ENCODE data around the gene GBA2.

Gene GBA2

DNA sequence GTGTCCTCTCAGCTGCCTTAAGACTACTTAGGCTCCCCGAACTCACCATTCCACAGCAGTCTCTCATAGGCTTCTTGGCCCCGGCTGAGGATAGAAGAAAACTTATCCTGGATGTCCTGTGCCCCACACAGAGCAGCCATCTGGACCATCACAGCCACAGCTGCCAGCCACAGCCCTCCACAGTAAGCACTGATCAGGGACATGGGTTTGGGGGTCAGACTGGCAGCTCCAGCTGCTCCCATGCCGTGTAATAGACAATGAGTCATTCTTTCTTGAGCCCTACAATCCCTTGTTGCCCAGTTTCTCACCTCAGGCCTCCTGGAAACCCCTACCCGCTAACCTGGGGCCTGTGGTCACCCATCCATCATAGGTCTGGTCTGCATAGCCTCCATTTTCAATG, 10.8 kb downstream of the GBA2 start:
- no peak for TF ChIP-seq POLR2A (IDR thresholded peaks at IDR 0.05; ENCODE audit: low read length)
- no peak for TF ChIP-seq GATA1 (IDR thresholded peaks at IDR 0.05; ENCODE audit: low read depth, low read length)
- no peak for DNase-seq

DNA sequence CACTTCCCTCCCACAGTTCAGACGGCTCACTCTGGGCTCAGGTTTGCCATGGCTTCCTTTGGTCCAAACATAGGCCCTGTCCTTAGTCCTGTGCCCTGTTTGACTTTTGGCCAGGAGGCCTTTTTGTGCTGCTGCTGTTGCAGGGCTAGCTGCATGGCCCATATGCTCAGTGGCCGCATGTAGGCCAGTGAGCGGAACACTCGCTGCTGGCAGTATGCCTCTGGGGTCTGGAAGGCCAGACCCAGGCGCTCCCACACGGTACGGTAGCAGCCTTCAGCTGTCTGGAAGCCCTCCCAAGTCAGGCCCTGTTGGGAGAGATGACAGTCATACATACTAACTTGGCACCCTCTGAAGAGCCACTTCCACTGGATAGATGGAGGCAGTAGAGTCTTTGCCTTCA, 11.9 kb downstream of the GBA2 start:
- no peak for TF ChIP-seq GATA1 (IDR thresholded peaks at IDR 0.05; ENCODE audit: low read depth, low read length)
- TF ChIP-seq POLR2A (IDR thresholded peaks at IDR 0.05; ENCODE audit: low read length) = no peak
- DNase-seq = no peak

DNA sequence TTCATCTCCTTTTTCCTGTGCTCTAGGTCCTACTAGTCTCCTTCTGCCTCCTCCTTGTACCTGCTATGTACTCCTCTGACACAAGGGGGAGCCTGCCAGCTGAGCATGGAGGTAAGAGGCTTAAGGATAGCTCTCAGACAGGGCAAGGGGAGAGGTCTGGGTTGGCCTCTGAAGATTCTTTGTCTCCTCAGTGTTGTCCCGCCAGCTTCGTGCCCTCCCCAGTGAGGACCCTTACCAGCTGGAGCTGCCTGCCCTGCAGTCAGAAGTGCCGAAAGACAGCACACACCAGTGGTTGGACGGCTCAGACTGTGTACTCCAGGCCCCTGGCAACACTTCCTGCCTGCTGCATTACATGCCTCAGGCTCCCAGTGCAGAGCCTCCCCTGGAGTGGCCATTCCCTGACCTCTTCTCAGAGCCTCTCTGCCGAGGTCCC, 12.8 kb downstream of the GBA2 start:
- no peak for TF ChIP-seq GATA1 (IDR thresholded peaks at IDR 0.05; ENCODE audit: low read depth, low read length)
- no peak for TF ChIP-seq POLR2A (IDR thresholded peaks at IDR 0.05; ENCODE audit: low read length)
- peak; percentile 79 to 85 for DNase-seq

DNA sequence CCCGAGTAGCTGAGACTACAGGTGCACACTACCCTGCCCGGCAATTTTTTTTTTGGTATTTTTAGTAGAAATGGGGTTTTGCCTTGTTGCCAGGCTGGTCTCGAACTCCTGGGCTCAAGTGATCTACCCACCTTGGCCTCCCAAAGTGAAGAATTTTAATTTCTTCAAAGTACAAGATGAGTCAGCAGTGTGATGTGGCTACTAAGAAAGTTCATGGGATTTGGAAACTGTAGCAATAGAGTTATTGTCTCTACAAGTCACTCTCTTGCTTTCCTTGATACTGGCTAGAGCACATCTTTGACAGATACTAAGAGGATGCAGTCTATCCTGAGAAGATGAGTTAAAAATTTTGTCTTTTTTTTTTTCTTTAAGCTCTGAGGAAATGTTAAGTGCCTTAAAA, 14.9 kb downstream of the GBA2 start:
- TF ChIP-seq GATA1 (IDR thresholded peaks at IDR 0.05; ENCODE audit: low read depth, low read length) (no peak), POLR2A (IDR thresholded peaks at IDR 0.05; ENCODE audit: low read length) (no peak)
- DNase-seq = no peak

DNA sequence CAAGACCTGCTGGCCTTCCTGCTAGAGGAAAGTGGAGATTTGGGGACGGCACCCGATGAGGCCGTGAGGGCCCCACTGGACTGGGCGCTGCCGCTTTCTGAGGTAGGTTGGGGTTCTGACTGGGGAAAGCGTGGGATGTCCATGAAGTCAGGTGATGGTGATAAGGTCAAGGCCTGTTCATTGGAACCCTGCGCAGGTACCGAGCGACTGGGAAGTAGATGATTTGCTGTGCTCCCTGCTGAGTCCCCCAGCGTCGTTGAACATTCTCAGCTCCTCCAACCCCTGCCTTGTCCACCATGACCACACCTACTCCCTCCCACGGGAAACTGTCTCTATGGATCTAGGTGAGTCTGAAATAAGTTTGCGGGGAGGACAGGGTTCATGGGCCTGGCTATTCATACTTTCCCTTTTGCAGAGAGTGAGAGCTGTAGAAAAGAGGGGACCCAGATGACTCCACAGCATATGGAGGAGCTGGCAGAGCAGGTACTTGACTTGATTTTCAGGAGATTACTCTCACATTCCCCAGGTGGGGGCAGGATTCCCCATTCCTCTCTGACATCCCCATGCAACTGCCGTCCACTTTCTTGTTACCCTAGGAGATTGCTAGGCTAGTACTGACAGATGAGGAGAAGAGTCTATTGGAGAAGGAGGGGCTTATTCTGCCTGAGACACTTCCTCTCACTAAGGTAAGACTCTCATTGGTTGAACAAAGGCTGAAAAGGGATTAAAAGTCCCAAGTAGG, 16.1 kb downstream of the GBA2 start:
- TF ChIP-seq POLR2A (IDR thresholded peaks at IDR 0.05; ENCODE audit: low read length) = no peak
- DNase-seq = peak; percentile 55 to 61

DNA sequence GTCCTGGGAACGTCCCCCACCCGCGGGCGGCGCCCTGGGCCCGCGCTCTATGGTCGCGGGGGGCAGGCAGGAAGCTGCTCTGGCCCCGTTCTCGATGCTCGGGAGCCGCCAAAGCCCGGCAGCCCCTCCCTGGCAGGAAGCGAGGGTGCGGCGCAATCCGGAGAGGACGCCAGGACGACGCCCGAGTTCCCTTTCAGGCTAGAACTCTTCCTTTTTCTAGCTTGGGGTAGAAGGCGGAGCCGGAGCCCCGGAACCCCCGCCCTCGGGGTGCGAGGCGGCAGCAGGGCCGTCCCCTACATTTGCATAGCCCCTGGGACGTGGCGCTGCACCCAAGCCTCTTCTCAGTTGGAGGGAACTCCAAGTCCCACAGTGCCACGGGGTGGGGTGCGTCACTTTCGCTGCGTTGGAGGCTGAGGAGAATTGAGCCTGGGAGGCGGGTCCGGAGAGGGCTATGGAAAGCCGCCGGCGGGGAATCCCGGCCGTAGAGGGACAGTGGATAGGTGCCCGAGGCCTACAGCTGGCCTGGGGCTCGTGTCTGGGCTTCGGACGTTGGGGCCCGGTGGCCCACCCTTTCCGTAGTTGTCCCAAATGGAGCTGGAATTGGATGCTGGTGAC, 16.7 kb downstream of the GBA2 start, which contains the start of the genes CREB3 and TLN1:
CREB3 (plus strand) TSS at position 482 of the 615 bp plus-strand sequence; CDS start at position 589, 107 bp downstream.
TLN1 (minus strand) TSS at position 11 of the 615 bp plus-strand sequence. CDS start 6,501 bp downstream, outside the sequence.
- peak; percentile 96 to 97 for DNase-seq
- no peak for TF ChIP-seq GATA1 (IDR thresholded peaks at IDR 0.05; ENCODE audit: low read depth, low read length)
- TF ChIP-seq POLR2A (IDR thresholded peaks at IDR 0.05; ENCODE audit: low read length) = peak; percentile 76

DNA sequence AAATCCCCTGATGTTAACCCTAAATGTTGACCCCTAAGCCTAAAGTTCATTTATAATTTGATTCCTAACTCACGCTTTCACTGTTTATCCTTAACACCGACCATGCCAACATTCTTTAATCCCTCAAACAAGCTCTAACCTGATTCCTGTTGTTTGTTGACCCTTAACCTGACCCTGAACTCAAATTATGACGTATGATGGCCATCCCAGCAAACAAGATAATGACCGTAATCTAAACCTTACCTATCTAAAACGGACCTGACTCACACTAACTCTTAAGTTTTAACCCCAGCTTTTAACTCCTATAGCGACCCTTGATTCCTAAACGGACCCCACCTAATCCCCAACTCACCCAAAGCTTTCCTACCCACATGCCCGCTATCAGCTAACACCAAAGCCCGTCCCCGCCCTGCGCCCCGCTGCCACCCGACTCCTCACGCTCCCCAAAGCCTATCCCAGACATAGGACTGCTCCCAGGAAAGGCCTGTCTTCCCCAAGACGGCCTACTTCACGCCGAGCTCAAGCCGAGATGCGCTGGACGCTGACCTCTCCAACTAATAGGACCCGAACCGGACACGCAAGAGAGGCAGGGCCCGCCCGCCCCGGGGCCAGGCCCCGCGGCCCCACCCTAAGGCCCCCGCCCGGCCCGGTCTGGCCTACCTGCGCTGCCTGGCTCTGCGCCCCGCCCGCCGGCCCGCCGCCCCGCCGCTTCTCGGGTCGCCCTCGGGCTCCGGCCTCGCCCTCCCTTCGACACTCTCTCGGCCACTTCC, 17.4 kb downstream of the GBA2 start:
- no peak for DNase-seq
- TF ChIP-seq POLR2A (IDR thresholded peaks at IDR 0.05; ENCODE audit: low read length) = no peak
- TF ChIP-seq GATA1 (IDR thresholded peaks at IDR 0.05; ENCODE audit: low read depth, low read length) = no peak

DNA sequence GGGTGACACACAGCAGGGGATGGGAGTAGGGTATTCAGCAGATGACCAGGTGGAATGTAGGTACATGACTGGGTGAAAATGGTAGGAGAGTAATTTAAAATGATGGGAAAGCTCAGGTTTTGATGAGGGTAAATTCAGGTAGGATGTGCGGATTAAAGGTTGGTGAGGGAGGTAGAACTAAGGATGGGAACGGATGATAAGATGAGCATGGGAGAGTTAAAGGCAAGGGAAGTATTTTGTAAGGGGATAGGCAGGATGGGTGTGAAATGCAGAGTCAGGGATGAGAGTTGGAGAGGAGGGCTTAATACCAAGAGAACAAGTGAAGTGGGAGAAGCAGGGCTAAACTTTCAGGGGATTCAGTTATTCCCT, 18.6 kb downstream of the GBA2 start:
- TF ChIP-seq POLR2A (IDR thresholded peaks at IDR 0.05; ENCODE audit: low read length) (no peak), GATA1 (IDR thresholded peaks at IDR 0.05; ENCODE audit: low read depth, low read length) (no peak)
- peak in 1 of 2 experiments; percentile 43 for DNase-seq

DNA sequence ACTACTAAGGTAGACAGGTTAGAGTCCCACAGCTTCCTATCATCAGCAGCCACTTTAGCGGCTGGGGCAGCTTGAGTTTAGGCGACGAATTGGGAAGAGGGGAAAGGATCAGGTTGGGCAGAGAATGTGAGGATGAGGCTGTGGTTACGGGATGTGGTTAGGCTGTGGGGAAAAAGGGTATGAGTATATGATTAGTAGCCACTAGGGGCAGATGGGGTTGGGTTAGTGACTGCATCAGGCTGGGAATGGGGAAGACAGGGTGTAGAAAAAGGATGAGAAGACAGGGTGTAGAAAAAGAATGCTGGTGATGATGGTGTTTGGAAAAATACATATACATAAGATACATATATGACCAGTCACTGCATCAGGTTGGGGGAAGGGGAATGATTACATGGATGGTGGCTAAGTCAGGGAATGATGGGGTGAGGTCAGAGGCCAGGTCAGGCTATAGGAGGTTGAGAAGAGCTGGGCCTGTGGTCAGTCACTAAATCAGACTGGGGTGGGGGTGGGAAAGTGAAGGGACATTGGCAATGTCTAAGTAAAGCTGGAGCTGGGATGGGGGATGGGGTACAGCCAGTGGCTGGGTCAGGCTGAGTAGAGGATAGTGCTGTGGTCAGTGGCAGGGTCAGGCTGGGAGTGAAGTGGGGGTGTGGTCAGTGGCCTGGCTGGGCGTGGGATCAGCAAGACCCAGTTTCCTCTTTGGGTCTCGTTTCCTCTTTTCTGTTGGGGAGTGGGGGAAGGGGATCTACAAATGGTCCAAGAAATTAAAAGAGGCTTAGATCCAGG, 19.1 kb downstream of the GBA2 start:
- TF ChIP-seq GATA1 (IDR thresholded peaks at IDR 0.05; ENCODE audit: low read depth, low read length) = no peak
- TF ChIP-seq POLR2A (IDR thresholded peaks at IDR 0.05; ENCODE audit: low read length) = no peak
- peak; percentile 70 to 77 for DNase-seq

DNA sequence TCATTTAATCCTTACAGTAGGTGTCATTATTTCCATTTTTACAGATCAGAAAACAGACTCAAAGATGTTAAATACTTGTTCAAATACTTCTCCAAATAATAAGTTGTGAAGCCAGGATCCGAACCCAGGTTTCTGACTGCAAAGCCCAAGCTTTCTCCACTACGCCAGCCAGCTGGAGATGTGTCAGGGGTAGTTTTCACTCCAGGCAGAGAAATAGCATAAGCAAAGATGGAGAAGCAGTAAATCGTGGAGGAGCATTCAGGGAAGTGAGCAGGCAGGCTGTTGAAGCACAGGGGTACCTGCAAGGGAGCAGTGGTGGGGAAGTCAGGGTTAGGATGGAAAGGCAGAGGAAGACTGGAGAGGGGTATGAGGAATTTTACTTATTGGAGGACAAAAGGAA, 19.9 kb downstream of the GBA2 start:
- TF ChIP-seq GATA1 (IDR thresholded peaks at IDR 0.05; ENCODE audit: low read depth, low read length) (no peak), POLR2A (IDR thresholded peaks at IDR 0.05; ENCODE audit: low read length) (no peak)
- DNase-seq = peak; percentile 27 to 47

DNA sequence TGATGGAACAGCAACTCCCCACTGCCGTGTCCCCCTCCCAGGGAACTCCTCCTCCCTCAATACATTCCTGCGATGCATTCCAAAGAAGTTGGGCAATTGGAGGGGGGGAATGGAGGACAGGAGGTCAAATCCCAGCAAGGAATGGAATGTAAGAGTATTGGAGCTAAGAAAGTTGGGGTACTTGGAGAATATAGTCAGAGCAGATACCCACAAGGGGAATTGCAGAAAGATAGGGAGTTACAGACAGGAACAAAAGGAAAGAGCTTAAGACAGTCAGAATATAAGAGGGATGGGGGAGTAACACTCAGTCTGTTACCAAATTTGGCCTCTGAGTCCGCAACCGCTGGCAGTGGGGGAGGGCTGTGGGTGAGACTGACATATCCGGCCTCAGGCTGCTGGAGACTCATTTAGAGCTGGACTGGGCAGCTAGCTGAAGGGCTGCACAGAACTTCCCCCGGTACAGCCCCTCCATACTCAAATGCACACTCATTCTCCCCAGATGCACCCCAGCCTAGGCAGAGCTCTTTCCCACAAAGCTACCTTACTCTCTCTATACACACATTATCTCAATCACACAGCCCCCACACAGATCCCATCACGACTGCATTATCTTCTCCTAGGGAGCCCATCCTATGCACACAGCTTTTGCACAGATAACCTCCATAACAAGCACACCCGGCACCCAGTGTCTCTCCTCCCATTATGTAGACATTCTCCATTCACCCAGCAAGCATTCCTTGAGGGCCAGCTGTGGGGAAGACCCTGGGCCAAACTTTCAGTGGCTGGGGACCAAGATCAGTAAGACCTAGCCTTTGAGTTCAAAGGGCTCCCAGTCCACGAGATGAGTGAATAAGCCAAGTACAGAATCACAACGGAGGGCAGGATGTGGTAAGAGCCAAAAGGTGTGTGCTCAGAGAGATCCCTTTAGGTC, 20.7 kb downstream of the GBA2 start:
- DNase-seq = peak; percentile 82 to 95
- TF ChIP-seq POLR2A (IDR thresholded peaks at IDR 0.05; ENCODE audit: low read length) (peak; percentile 47), GATA1 (IDR thresholded peaks at IDR 0.05; ENCODE audit: low read depth, low read length) (no peak)

DNA sequence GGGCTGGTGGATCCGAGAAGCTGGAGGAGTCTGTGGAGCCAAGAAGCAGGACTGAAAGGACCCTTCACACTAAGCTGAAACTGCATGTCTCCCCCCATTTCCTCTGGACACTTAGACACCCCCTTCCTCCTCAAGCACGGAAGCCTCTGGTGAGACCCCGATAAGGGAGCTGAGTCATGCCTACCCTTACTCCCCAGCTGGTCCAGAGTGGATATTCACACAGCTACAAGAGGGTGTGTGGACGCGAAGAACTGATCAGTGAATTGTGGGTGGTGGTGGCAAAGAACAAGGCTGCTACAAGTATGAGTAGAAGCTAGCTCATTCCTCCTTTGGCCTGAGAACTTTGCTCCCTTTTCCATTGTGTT, 21.4 kb downstream of the GBA2 start:
- peak; percentile 69 to 82 for DNase-seq
- no peak for TF ChIP-seq GATA1 (IDR thresholded peaks at IDR 0.05; ENCODE audit: low read depth, low read length)
- TF ChIP-seq POLR2A (IDR thresholded peaks at IDR 0.05; ENCODE audit: low read length) = no peak

DNA sequence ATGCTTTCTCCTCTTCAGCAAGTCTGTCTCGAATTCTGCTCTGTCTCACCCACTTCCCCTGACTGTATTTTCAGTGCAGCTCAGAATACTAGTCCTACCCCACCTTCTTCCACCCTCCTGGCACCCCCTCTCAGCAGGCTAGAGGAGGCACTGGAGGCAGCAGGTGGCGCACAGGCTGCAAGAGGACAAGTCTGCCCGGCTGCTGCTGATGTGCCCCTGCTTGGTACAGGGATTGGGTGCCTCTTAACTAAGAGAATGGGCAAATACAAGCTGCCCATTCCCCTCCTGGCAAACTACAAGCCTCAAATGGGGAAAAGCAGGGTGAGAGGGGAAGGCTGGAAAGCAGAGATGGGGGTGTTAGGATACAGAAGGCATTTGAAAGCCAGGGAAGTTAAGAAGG, 22.1 kb downstream of the GBA2 start:
- DNase-seq = peak; percentile 64 to 74
- TF ChIP-seq GATA1 (IDR thresholded peaks at IDR 0.05; ENCODE audit: low read depth, low read length) = no peak
- TF ChIP-seq POLR2A (IDR thresholded peaks at IDR 0.05; ENCODE audit: low read length) = no peak

All from erythroblast (primary cell).